AG08395 (cell line): Measurements from ENCODE around the gene CRYGS.
"Not testable (repeated sequence)": the region's sequence is repeated elsewhere in the genome, so short reads cannot be mapped to it uniquely, and the experiment has no call there.

Source experiments
- DNase-seq: peaks from one replicate; pipeline ENCODE4 v3.0.0; 2012; ENCODE audit warnings: mixed read lengths, low spot score

The CRYGS gene

GRCh38 chr3:186552408-186553031, 8.3 kb upstream of the CRYGS start:
- no peak for DNase-seq

GRCh38 chr3:186551387-186551786, 7.2 kb upstream of the CRYGS start:
- no peak for DNase-seq

DNA sequence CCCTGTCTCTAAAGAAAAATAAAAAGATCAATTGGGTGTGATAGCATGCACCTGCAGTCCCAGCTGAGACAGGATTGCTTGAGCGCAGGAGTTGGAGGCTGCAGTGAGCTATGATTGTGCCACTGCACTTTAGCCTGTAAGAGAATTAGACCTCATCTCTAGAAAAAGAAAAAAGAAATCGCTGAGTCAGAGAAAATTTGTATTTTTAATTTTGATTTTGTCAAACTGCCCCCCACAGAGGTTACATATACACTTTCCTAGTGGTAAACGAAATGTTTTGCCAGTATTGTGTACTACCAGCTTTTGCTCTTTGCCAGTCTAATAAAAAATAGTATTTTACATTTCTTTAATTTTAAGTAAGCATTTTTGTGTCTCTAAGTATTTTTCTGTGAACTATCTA, 5.3 kb upstream of the CRYGS start:
- no peak for DNase-seq

DNA sequence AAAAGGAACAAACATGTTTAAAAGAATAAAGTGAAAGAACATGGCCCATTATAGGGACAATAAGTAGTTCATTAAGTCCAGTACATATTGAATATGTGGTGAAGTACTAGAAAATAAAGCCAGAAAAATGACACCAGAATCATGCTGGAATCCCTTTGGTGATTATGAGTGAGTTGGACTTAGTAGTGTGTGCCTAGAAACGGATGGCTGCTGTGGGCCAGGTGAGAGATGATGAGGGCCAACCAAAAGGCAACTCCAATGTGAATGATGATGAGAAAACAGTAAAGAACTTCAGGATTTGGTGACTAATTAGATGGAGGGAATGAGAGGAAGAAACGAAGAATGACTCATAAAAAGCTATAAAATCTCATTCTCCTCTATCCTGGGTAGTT, 3.3 kb downstream of the CRYGS start:
- DNase-seq: peak; percentile 25

GRCh38 chr3:186540221-186540834, 3.9 kb downstream of the CRYGS start:
- peak; percentile 73 for DNase-seq

- no peak for DNase-seq
Observed at GRCh38 chr3:186538779-186539178, 5.4 kb downstream of the CRYGS start.

DNA sequence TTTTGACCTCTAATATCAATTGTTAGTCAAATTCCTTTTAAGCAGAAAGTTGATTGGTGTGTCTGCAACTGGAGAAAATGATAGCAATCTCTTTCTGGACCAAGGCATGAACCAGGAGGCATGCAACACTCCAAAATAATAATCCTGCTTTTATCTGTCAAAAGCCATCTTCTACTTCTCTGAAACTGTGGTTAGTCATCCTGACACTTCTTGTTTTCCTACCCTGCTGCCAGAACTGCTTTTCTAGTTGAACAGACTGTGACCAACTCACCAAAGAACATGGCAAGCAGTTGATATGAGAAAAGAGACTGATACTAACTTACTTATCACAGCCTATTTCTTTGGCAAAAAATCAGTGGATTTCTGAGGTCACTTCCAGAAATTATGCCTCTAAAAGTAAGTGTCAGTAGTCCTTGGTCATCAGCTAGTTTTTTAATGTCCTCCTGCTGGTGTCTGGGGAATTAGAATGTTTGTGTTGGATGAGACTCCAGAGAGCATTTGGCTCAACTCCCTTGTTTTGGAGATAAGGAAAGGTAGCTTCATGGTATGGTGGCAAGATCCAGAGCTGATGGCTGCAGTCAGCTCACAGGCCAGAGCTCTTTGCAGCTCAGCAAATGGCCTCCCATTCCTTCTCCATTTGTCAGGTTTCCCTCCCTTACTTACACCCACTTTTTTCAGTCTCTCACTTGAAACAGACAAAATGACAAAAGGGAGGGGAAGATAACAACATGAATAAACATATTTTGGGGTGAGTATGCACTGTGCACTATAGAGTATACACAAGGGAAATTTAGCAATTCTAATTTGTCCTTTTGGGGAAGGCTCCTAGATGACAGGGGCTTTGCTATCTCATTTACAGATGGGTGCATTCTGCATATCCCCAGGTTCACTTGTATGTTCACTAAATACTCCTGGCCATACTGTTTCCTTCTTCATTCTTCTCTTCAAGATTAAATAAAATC, 7.0 kb downstream of the CRYGS start:
- DNase-seq: peak; percentile 15

GRCh38 chr3:186534113-186534669, 10.0 kb downstream of the CRYGS start:
- DNase-seq: no peak

- DNase-seq: no peak
Observed at GRCh38 chr3:186532598-186533072, 11.5 kb downstream of the CRYGS start.

DNA sequence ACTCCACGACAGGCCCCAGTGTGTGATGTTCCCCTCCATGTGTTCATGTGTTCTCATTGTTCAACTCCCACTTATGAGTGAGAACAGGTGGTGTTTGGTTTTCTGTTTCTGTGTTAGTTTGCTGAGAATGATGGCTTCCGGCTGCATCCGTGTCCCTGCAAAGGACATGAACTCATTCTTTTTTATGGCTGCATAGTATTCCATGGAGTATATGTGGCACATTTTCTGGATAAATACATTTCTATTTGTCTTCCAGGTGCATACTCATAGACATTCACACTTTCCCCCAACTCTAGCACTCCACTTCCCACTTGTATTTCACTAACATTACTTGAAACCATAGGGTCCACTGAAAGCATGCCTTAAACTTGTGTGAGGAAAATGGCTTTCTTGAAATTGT, 12.5 kb downstream of the CRYGS start:
- not testable (repeated sequence) for DNase-seq

GRCh38 chr3:186530415-186530814, 13.8 kb downstream of the CRYGS start:
- no peak for DNase-seq

- DNase-seq: no peak
Observed at GRCh38 chr3:186529201-186529999, 14.8 kb downstream of the CRYGS start.

DNA sequence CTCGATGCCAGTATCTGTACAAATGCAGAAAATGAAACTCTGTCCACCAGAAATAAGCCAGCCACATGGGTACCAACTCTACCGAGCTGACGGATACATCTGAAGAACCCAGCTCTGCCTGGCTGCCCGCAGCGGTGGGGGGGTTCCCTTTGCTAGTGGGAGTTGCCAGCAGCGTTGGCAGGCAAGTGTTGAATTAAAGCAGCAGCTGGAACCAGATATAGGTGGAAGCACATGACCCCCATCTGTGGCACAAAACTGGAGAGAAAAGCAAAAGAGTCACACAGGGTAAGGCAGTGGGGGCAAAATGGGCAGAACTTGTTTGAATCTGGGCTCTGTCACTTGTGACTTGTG, 17.9 kb downstream of the CRYGS start:
- no peak for DNase-seq

DNA sequence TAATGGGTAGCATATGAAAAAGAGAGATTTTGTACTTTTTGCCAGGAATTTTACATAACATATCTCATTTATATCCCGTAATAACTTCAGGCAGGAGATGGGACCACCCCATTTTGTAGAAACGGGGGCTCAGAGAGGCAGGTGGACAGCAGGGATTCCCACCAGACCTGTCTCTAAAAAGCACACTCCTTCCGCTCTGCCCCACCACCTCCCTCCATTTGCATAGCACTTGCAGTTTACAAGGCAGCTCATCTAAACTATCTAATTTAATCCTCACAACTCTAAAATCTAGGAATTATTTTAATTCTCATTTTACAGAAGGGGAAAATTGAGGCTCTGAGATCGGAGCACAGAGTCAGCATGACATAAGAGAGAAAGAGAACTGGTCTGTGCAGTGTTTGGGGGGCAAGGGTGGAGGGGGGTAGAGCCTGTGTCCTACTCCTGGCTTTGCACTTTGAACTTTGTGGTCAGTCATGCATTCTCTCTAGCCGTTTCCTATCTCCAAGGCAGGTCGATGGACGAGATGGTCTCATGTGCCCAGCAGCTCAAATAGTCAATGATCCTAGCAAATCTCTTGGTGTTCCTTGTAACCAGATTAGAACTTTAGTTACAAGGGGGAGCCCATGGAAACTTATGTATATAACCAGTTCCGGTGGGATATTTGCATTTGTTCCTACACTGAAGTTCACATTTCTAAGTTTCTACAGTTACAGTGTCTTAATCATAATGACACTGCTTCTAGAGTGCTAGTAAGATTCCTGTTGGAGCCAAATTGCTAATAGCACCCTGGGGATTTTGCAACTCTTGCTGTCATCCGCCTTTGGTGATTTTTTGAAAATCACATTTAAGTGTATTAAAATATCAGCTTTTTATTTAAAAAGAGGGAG, 18.6 kb downstream of the CRYGS start:
- no peak for DNase-seq

GRCh38 chr3:186524616-186525015, 19.6 kb downstream of the CRYGS start:
- no peak for DNase-seq

DNA sequence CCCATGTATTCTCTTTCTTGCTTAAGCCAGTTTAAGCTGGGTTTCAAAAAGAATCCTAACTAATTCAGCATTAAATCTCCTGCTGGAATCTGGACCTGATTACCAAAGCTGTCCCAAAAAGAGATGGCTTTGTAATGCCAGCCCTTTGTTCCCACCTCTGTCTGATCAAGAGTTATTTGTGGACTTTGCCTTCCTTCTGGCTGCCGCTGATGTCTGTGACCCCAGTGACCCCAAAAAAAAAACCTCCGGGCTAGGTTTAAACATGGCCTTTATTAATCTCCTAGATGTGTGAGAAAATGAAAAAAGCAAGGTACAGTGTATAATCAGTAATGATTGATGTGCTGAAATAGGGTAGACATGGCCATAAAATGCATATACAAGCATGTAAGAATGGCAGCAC, 20.7 kb downstream of the CRYGS start:
- no peak for DNase-seq

GRCh38 chr3:186523022-186523421, 21.2 kb downstream of the CRYGS start:
- DNase-seq: no peak

DNA sequence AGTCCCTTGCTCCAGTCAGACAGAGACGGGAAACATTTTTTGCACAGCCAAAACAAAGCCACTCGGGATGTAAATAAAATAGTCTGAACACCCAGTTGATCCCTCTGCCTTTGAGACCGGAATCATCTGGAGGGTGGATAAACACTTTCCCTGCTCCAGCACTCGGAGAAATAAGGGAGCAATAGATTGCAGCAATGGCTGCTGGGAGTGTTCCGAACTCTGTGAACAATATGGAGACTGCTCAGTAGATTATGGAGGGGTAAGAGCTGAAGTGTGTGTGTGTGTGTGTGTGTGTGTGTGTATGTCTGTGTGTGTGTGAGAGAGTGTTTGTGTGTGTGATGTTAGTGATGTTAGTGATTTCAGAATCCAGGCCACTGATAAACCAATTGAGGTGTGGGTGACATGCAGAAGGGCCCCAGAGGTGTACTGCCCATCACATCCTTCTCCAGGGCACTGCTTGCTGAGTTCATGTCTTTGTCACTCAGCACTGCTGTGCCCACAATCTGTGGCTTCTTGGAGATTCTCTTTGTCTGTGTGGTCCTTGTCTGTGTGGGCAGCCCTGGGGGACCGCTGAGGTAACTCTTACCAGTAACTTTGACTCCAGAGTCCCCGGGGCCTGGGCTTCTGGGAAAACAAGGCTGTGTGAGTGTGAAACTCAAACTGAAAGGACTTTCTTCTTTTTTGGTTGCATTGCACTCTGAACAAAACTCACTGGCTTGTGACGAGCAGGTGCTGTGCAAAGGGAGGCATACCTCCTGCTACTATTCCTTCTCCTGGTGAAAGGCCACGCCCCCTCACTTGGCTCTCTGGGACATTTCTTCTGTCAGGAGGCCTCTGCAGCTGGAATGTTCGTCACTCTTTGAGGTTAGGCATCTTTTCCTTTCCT, 23.0 kb downstream of the CRYGS start:
- DNase-seq: no peak

- no peak for DNase-seq
Observed at GRCh38 chr3:186520431-186520830, 23.7 kb downstream of the CRYGS start.
